NOMO-1 treated with DMSO at 0.1 percent for 48 hours (cell line): ENCODE results near the gene GCFC2.
"Not testable (repeated sequence)": the region's sequence is repeated elsewhere in the genome, so short reads cannot be mapped to it uniquely, and the experiment has no call there.

Source experiments
- DNase-seq: peaks from one replicate; lab custom pipeline; 2025; ENCODE audit not compliant: unreplicated experiment; lab: John Stamatoyannopoulos, UW

GCFC2 gene

DNA sequence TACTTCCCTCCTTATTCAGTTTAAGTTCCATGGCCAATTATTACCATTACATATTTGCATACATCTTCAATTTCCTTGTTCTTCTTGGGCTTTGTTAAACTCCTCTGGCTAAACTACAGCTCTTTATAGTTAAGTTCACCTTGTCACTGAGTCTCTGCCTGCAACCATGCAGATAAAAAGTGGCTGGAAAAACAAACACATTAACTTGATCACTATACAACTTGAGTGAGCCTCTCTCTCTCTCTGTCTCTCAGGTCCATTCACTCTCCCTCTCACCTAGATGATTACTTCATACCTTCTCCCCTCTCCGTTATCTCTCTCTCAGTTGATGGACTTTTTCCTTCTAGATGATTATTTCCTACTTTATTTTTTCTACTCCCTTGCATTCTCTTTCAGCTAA lies 30.3 kb downstream of the GCFC2 start:
- no peak for DNase-seq

DNA sequence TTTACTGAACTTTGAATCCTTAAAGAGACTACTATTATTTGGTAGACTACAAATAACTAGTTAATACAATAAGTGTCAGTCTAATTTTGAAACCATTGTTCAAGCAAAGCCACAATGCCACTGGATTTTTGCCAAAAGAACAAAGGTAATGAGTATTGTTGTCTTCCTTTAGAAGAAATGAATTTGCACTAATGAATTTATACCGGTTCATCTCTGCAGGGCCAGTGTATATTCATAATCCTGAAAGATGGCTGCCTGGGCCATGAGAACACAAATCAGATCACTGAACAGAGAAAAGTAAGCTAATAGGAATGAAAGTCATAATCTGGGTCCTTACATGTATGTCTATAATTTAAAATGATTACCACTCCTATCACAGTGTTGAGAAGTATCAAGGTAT lies 31.2 kb downstream of the GCFC2 start:
- DNase-seq, result no peak

- DNase-seq, result no peak
Measured at GRCh38 chr2:75676464-75676863, 34.3 kb downstream of the GCFC2 start.

- DNase-seq, result no peak
Measured at GRCh38 chr2:75675908-75676307, 34.8 kb downstream of the GCFC2 start.

GRCh38 chr2:75675423-75675822 lies 35.3 kb downstream of the GCFC2 start:
- DNase-seq, result not testable (repeated sequence)

GRCh38 chr2:75667884-75668283 lies 42.8 kb downstream of the GCFC2 start:
- DNase-seq, result no peak

DNA sequence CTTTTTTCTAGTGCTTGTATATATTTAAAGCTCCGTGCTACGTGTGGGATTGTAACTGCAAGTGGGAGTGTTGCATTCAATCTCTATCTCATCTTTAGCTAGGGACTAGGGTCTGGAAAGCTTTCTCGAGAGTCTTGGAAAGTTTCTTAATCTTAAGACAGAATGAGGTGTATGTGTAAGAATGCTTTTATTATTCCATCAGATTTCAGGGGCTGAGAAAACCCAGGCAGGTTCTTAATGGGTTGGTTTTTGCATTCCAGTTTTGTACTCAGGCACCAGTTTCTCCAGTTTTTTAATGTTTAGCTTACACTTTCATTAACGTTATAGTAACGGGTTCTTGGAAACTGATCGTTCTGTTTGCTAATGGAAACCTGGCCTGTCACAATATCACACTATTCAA lies 43.8 kb downstream of the GCFC2 start:
- no peak for DNase-seq

DNA sequence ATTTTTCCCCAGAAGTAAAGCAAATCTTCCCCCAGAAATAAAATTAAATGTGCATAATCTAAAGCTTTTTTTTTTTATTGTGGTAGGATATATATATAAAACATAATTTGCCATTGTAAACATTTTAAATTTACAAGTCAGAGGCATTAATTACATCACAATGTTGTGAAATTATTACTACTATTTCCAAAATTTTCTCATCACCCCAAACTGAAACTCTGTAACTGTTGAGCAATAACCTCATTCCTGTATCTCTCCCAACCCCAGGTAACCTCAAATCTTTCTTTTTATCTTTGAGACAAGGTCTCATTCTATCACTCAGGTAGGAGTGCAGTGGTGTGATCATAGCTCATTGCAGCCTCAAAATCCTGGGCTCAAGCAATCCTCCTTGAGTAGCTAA lies 52.9 kb downstream of the GCFC2 start:
- DNase-seq, result no peak

DNA sequence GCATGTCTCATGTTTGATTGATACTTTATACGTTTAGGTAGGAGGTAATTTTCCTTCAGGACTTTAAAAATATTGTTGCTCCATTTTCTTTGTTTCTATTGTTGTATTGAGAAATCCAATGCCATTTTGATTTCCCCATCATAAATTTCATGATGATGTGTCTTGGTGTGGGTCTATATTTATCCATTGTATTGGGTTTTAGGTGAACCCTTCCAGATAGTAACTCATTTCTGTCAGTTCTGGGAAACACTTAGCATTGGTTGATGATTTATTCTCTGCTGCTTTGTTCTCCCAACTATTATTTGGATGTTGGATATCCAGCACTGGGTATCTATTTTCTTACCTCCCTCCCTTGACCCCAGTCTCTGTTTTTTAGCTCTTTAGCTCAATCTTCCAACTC lies 54.2 kb downstream of the GCFC2 start:
- DNase-seq, result no peak

DNA sequence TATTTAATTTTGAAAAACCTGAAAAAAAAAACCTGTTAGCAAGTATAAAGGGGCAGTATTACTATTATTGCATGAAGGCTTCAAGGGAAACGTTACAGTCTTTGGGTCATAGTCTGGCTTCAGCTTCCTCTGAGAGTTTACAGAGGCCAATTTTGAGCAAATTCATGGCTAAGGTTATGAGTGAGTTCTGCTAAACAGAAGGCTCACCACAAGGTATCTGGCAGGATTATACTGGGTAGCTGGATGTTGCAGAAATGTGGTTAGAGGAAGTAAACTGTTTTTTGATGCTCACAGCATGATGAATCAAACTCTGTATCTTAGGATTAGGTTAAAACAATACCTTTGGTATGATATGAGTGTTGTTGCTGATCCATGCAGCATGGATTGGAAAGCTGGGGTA lies 54.9 kb downstream of the GCFC2 start:
- DNase-seq, result no peak

- no peak for DNase-seq
Measured at GRCh38 chr2:75654012-75654411, 56.7 kb downstream of the GCFC2 start.

DNA sequence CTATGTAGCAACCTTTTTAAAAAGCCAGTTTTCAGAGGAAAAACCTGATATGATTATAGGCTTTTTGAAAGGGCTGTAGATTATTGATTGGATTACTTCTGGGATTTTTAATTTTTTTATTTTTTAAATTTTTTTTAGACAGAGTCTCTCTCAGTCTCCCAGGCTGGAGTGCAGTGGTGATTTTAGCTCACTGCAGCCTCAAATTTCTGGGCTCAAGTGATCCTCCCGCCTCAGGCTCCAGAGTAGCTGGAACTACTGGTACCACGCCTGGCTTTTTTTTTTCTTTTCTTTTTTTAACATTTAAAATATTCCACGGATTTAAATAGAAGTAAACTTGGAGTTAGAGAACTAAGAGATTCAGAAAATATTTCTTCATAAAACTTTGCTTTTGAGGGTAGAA lies 62.9 kb downstream of the GCFC2 start:
- no peak for DNase-seq

DNA sequence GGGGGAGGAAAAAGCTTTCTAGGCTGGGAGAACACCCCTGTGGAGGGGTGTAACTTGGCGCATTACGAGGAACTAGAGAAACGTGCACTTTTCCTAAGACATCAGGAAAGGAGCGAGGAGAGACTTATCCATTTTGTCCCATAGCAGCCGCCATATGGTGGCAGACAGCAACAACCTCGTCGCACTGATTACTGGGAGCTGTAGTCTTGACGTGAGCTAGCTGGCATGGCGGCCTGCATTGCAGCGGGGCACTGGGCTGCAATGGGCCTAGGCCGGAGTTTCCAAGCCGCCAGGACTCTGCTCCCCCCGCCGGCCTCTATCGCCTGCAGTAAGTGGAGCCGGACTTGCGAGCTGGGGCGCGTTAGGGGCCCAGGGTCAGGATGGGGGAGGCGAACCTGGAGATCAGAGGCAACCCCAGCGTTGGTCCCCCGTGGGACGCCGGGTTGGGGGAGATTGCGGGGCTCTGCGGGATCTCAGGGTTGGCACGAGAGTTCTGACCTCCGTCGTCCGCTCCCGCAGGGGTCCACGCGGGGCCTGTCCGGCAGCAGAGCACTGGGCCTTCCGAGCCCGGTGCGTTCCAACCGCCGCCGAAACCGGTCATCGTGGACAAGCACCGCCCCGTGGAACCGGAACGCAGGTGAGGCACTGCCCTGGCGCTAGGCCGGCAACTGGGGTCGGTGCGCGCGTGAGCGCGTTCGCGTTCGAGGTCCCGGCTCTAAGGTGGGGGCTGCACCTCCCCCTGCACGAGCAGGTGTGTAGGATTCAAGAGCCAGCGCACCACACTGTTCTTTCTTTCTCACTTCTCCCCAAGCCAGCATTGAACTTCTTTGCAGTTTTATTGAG lies 63.9 kb downstream of the GCFC2 start, which contains the start of gene MRPL19:
MRPL19 (plus strand) TSS at position 201 of the 843 bp plus-strand sequence; CDS start at position 226, 25 bp downstream.
- DNase-seq, result peak; percentile 87

DNA sequence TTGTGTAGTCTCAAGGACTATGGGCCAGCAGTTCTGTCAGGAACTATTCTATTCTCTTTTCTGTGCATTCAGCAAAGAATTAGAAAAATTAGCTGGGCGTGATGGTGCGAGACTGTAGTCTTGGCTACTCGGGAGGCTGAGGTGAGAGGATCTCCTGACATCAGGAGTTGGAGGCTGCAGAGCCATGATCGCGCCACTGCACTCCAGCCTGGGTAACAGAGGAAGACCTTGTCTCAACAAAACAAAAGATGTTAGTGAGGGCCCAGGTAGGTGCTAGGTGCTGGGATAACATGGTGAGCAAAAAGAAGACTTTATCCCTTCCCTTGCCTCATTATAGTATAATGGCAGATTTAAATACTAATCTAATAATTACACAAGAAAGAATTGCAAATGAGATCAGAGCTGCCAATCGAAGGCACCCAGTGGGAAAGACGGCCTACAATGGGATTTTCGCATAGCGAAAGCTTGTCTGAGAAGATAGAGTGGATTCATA lies 64.6 kb downstream of the GCFC2 start:
- no peak for DNase-seq

- no peak for DNase-seq
Measured at GRCh38 chr2:75645643-75646042, 65.1 kb downstream of the GCFC2 start.

DNA sequence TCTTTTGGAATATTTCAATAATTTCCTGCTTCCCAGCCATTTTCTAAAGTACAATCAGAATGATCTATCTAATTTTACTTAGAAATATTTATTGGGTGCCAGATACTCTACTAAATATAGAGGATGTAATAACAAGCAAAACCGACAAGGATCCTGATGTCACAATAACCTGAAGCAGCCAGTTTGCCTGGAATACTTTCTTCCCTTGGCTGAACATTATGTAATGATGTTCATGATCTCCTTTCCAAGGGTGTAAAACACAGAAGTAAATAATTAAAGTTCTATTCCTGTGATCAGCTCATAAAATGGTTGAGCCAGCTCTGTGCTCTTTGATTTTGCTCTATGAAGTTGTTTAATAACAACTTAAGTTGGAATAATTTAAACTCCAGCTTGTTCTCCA lies 66.7 kb downstream of the GCFC2 start:
- DNase-seq, result no peak

DNA sequence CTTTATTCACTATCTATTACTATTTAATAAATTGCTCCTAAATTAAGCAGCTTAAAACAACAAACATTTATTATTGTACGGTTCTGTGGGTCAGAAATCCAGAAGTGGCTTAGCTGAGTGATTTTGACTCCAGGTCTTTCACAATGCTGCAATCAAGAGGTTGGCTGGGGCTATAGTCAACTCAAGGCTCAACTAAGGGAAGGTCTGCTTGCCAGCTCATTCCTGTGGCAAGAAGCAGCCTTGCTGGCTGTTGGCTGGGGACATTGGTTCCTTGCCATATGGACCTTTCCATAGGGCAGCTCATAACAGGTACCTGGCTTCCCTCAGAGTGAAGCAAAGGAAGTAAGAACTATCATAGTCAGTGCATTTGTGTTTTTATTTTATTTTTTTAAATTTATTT lies 69.1 kb downstream of the GCFC2 start:
- DNase-seq, result no peak

DNA sequence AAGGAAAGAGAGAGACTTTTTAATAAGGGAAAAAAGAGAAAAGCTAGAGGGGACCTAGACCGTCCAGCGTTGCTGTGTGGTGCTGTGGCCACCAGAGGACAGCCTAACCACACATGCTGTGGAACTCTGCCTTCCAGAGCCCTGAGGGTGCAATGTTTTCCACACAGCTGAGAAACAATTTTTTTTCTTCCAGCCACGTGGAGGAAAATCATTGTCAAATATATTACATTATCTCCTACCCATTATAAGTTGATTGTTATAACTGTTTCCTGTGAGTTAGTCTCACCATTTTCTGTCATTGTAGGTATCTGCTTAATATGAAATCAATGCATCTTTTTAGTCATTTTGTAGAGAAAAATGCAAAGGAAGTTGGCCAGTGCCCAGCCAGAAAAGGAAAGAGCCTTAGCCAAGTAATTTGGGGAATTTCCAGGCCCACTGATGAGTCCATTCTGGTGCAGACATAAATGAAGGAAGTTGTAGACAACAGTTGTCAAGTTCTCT lies 70.0 kb downstream of the GCFC2 start:
- peak; percentile 1 for DNase-seq

- DNase-seq, result no peak
Measured at GRCh38 chr2:75637568-75637967, 73.1 kb downstream of the GCFC2 start.

GRCh38 chr2:75634945-75635344 lies 75.8 kb downstream of the GCFC2 start:
- DNase-seq, result no peak

GRCh38 chr2:75633620-75634019 lies 77.1 kb downstream of the GCFC2 start:
- no peak for DNase-seq

DNA sequence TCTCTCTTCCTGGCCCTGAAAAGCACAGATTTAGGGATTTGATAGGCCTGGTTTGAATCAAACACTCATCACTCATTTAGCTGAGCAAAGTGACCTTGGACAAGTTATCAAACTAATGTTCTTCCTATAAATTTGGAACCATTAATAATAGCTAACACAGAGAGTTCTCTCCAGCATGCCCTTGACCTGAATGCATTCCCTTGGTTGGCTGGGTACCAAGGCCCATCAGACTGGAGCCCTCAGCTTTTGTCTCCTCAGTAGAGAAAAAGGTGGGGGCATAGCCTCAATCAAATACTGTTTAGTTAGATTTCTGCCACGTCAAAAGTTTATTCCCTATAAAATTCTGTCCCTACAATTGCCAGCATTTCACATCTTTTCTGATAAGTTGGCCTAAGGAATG lies 77.9 kb downstream of the GCFC2 start:
- no peak for DNase-seq
